RKO (cell line): Measurements from ENCODE around the gene BNIP1.

Experiments
- DNase-seq: peaks from one replicate; pipeline ENCODE4 v3.0.0-alpha.2; 2016; ENCODE audit warnings: low spot score

The BNIP1 gene

GRCh38 chr5:173211284-173211683, 67.0 kb downstream of the BNIP1 start:
- no peak for DNase-seq

- no peak for DNase-seq
These were observed 69.1 kb downstream of the BNIP1 start for GRCh38 chr5:173213236-173213933.
